Cardiac fibroblast (primary cell): ENCODE results near the gene DDC.

Experiments used
- DNase-seq, 2 donors: peaks; one replicate each; pipeline versions ENCODE4 v3.0.0 to v3.0.0-alpha.2; 2010; ENCODE audit warnings: low read depth in 2 of 2
- H3K4me3 ChIP-seq, 2 donors: replicated peaks in 1 of 2; 1 replicate in 1 of 2; 2 replicates in 1 of 2; pipeline ENCODE4 v1.5.1; 2011; ENCODE audit warnings: low read depth in 2 of 2, low read length in 2 of 2, mild to moderate bottlenecking in 2 of 2, moderate library complexity in 1 of 2
- TF ChIP-seq, protein P1 (sequence below): IDR thresholded peaks from one replicate; pipeline ENCODE4 v1.5.1; 2011; ENCODE audit warnings: low read depth, mild to moderate bottlenecking, low read length, inconsistent platforms

Gene DDC

DNA sequence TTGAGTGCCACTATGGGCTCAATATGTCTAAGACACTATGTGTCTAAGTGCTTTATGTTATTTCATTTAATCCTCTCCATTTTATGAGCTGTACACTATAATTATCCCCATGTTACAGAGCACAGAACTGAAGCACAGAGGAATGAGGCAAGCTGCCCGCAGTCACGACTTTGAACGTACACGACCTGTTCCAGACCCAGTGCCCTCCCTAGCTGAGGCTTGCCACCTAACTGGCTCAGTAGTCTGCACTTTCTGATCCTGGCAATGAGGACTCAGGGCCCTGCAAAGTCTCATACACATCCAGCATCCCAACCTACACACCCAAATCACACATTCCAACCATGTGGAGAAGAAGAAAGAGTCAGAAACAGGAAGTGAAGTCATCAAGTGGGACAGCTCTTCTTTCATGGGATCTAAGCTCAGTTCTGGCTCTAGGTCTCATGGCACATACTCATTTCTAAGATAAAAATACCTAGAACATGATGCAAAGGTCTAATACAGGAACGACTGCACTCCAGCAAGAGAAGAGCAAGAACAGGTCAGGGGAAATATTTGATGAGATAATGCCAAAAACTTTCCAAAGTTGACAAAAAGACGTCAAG, 42.4 kb upstream of the DDC start:
- DNase-seq, result peak in 1 of 2 donors; percentile 32
- no peak overlapping the region for H3K4me3 ChIP-seq
- TF ChIP-seq, protein P1, sequence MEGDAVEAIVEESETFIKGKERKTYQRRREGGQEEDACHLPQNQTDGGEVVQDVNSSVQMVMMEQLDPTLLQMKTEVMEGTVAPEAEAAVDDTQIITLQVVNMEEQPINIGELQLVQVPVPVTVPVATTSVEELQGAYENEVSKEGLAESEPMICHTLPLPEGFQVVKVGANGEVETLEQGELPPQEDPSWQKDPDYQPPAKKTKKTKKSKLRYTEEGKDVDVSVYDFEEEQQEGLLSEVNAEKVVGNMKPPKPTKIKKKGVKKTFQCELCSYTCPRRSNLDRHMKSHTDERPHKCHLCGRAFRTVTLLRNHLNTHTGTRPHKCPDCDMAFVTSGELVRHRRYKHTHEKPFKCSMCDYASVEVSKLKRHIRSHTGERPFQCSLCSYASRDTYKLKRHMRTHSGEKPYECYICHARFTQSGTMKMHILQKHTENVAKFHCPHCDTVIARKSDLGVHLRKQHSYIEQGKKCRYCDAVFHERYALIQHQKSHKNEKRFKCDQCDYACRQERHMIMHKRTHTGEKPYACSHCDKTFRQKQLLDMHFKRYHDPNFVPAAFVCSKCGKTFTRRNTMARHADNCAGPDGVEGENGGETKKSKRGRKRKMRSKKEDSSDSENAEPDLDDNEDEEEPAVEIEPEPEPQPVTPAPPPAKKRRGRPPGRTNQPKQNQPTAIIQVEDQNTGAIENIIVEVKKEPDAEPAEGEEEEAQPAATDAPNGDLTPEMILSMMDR, result no peak

DNA sequence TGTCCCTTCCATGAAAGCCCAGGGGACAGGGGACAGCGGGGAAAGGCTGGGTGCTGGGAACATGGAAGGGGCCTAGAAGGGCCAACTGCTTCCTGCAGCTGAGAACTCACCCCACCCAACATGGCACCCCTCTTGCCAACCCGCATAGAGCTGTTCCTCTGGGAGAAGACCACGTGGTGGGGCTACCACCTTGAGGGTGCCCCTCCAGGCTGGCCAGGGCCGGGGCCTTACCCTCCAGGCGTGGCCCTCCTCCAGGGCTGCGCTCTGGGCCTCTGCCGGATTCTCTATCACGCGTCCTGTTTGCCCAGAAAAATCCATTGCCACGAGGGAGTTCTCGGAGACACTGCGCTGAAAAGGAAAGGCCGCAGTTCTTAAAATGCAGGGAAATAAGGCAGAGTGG, 39.9 kb upstream of the DDC start:
- TF ChIP-seq, protein P1, result no peak
- DNase-seq, result no peak
- H3K4me3 ChIP-seq, result no peak overlapping the region

DNA sequence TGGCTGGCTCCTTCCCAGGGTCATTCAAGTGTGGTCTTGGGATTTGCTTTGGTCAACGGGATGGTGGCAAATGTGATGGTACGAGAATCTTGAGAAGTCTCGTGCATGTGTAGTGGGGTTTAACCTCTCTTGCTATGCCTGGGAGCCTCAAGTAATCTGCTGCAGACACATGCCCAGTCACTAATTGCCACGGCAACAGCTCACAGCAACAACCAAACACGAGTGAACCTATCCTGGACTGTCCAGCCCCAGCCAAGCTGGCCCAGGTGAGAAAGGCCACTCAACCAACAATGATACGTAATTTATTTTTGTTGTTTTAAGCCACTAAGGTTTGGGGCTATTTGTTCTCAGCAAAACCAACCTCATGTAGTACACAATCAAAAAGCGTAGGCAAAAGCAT, 38.1 kb upstream of the DDC start:
- TF ChIP-seq, protein P1, result no peak
- no peak for DNase-seq
- H3K4me3 ChIP-seq, result no peak overlapping the region

DNA sequence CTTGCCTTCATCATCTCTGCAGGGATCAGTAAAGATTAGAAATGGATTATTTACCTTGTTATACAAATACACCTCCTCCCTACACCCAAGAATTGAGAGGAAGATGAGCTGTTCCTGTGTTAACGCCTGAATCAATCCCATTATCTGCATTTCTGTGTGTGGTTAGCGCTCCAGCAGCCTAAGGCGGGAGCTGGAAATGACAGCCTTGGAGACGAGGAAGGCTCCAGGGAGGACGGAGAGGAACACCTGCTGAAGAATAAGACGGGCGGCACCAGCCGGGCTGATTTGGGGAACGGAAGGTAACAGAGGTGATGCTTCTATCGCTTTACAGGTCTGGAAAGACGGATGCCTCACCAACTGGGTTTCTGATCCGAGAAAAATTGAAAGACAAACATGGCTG, 34.2 kb upstream of the DDC start:
- TF ChIP-seq, protein P1, result no peak
- H3K4me3 ChIP-seq, result no peak overlapping the region
- DNase-seq, result no peak

DNA sequence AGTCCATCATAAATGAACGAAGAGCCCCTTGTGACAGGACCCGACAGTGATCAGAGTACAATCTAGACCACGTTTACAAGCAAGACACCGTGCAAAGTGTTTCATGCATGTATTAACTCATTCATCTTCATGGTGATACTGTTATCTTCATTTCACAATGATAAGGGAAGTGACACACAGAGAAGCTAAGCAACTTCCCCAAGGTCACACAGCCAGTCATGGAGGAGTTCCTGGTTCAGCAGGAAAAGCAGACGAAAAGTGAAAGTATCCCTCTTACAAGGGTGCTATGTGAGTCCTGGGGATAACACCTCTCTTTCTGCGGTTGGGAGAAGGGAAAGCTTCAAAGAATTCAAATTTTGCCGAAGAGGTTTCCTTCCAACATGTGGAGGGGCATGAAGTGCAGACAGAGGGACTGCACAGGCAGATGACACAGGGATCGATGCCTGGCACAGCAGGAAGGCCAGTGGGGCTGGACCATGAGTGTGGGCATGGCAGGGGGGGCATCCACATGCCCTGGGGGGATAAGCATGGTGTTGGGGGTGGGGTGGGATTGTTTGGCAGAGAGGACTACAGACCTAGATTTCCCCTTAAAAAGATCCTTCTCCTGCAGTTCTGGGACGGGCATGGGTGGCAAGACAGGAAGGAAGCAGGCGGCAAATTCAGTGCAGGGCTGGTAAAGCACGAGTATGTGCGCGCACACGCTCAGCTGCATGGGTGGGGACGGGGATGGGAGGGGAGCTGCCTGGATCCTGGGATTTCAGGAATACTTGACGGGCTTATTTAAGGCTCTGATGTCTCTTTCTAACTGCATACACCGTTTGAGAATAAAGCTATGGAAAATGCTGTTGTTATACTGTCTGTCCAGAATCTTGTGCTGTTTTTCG, 33.5 kb upstream of the DDC start:
- DNase-seq, result no peak
- H3K4me3 ChIP-seq, result no peak overlapping the region
- TF ChIP-seq, protein P1, result no peak

DNA sequence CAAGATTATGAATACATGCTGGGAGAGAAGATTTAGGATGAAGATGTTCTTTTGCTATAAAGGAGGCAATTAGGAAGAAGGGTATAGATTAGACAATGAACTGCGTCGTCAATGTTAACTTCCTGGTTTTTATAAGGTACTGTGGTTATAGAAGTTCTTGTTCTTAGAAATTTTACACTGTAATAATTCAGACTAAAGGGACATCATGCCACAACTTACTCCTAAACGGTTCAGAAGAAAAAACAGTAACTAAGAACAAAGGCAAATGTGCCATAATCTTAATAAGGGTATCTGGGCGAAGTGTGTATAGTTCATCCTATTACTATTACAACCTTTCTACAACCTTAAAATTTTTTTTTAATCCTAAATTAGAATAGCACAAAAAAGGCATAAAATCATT, 31.3 kb upstream of the DDC start:
- TF ChIP-seq, protein P1, result no peak
- no peak for DNase-seq
- no peak overlapping the region for H3K4me3 ChIP-seq
